ENCODE results near the gene NPY.

NPY gene

GRCh38 chr7:24297362-24297761 lies 13.4 kb downstream of the NPY start:
- H3K4me1 Mint-ChIP-seq, result peaks cover 7% of the 10 kb centered on the region
- peaks cover 15% of the 10 kb centered on the region for H3K27me3 Mint-ChIP-seq
- peaks cover 9% of the 10 kb centered on the region for H3K36me3 Mint-ChIP-seq
- no peak overlapping the region for H3K4me3 Mint-ChIP-seq
- peaks cover 7% of the 10 kb centered on the region for H3K9me3 Mint-ChIP-seq
- H3K27ac Mint-ChIP-seq, result no peak overlapping the region
- no peak for ATAC-seq

GRCh38 chr7:24298696-24299095 lies 14.7 kb downstream of the NPY start:
- peaks cover 15% of the 10 kb centered on the region for H3K27me3 Mint-ChIP-seq
- H3K4me3 Mint-ChIP-seq, result no peak overlapping the region
- no peak overlapping the region for H3K27ac Mint-ChIP-seq
- peaks cover 7% of the 10 kb centered on the region for H3K4me1 Mint-ChIP-seq
- H3K36me3 Mint-ChIP-seq, result peaks cover 9% of the 10 kb centered on the region
- peaks cover 7% of the 10 kb centered on the region for H3K9me3 Mint-ChIP-seq
- no peak for ATAC-seq

- Mint-ChIP-seq H3K4me3 (no peak overlapping the region), H3K9me3 (peaks cover 7% of the 10 kb centered on the region), H3K36me3 (peaks cover 9% of the 10 kb centered on the region), H3K27ac (no peak overlapping the region), H3K27me3 (peaks cover 20% of the 10 kb centered on the region), H3K4me1 (peaks cover 7% of the 10 kb centered on the region)
- ATAC-seq, result no peak
These were observed 15.2 kb downstream of the NPY start for GRCh38 chr7:24299192-24299591.

- no peak overlapping the region for H3K4me3 Mint-ChIP-seq
- H3K4me1 Mint-ChIP-seq, result peaks cover 7% of the 10 kb centered on the region
- peaks cover 36% of the 10 kb centered on the region for H3K27me3 Mint-ChIP-seq
- H3K9me3 Mint-ChIP-seq, result peaks cover 7% of the 10 kb centered on the region
- peaks cover 9% of the 10 kb centered on the region for H3K36me3 Mint-ChIP-seq
- H3K27ac Mint-ChIP-seq, result no peak overlapping the region
- ATAC-seq, result peak; percentile 79
These were observed 17.7 kb downstream of the NPY start for GRCh38 chr7:24301703-24302102.

- Mint-ChIP-seq H3K27ac (no peak overlapping the region), H3K4me1 (peaks cover 7% of the 10 kb centered on the region), H3K9me3 (peaks cover 7% of the 10 kb centered on the region), H3K4me3 (no peak overlapping the region), H3K27me3 (peaks cover 36% of the 10 kb centered on the region), H3K36me3 (peaks cover 9% of the 10 kb centered on the region)
- ATAC-seq, result no peak
These were observed 20.6 kb downstream of the NPY start for GRCh38 chr7:24304494-24305095.

- no peaks in the 10 kb centered on the region for H3K36me3 Mint-ChIP-seq
- no peak overlapping the region for H3K27ac Mint-ChIP-seq
These were observed 23.3 kb downstream of the NPY start for GRCh38 chr7:24307326-24307725.

GRCh38 chr7:24312588-24312987 lies 28.6 kb downstream of the NPY start:
- H3K4me3 Mint-ChIP-seq, result no peak overlapping the region
- H3K27ac Mint-ChIP-seq, result no peak overlapping the region
- no peaks in the 10 kb centered on the region for H3K9me3 Mint-ChIP-seq
- ATAC-seq, result no peak
- H3K36me3 Mint-ChIP-seq, result no peaks in the 10 kb centered on the region
- no peaks in the 10 kb centered on the region for H3K4me1 Mint-ChIP-seq
- H3K27me3 Mint-ChIP-seq, result no peaks in the 10 kb centered on the region

More at GRCh38 chr7:24307326-24307725, 23.3 kb downstream of the NPY start:
- Mint-ChIP-seq H3K27me3 (peaks cover 21% of the 10 kb centered on the region), H3K4me1 (no peaks in the 10 kb centered on the region), H3K4me3 (no peak overlapping the region), H3K9me3 (no peaks in the 10 kb centered on the region)
- ATAC-seq, result no peak

GRCh38 chr7:24313777-24314176 lies 29.8 kb downstream of the NPY start:
- Mint-ChIP-seq H3K4me1 (no peaks in the 10 kb centered on the region), H3K4me3 (no peak overlapping the region), H3K27me3 (no peaks in the 10 kb centered on the region), H3K36me3 (no peaks in the 10 kb centered on the region), H3K27ac (no peak overlapping the region), H3K9me3 (no peaks in the 10 kb centered on the region)
- no peak for ATAC-seq

- H3K4me3 Mint-ChIP-seq, result no peak overlapping the region
- no peaks in the 10 kb centered on the region for H3K9me3 Mint-ChIP-seq
- H3K27ac Mint-ChIP-seq, result no peak overlapping the region
- no peaks in the 10 kb centered on the region for H3K36me3 Mint-ChIP-seq
- no peaks in the 10 kb centered on the region for H3K4me1 Mint-ChIP-seq
- no peak for ATAC-seq
- no peaks in the 10 kb centered on the region for H3K27me3 Mint-ChIP-seq
These were observed 32.4 kb downstream of the NPY start for GRCh38 chr7:24316340-24316739.

- Mint-ChIP-seq H3K4me3 (no peak overlapping the region), H3K36me3 (no peaks in the 10 kb centered on the region), H3K27ac (no peak overlapping the region), H3K4me1 (peaks cover 15% of the 10 kb centered on the region), H3K9me3 (no peaks in the 10 kb centered on the region), H3K27me3 (peaks cover 9% of the 10 kb centered on the region)
- no peak for ATAC-seq
These were observed 34.3 kb downstream of the NPY start for GRCh38 chr7:24318326-24318725.

GRCh38 chr7:24319209-24319608 lies 35.2 kb downstream of the NPY start:
- no peak for ATAC-seq
- peak overlapping the region; percentile 55 for H3K27ac Mint-ChIP-seq
- peaks cover 22% of the 10 kb centered on the region for H3K4me1 Mint-ChIP-seq
- H3K4me3 Mint-ChIP-seq, result no peak overlapping the region
- no peaks in the 10 kb centered on the region for H3K9me3 Mint-ChIP-seq
- H3K36me3 Mint-ChIP-seq, result no peaks in the 10 kb centered on the region
- H3K27me3 Mint-ChIP-seq, result peaks cover 9% of the 10 kb centered on the region

GRCh38 chr7:24323961-24324480 lies 40.0 kb downstream of the NPY start:
- no peak overlapping the region for H3K4me3 Mint-ChIP-seq
- H3K9me3 Mint-ChIP-seq, result no peaks in the 10 kb centered on the region
- peaks cover 9% of the 10 kb centered on the region for H3K27me3 Mint-ChIP-seq
- H3K4me1 Mint-ChIP-seq, result peaks cover 47% of the 10 kb centered on the region
- no peaks in the 10 kb centered on the region for H3K36me3 Mint-ChIP-seq
- no peak for ATAC-seq
- H3K27ac Mint-ChIP-seq, result no peak overlapping the region

GRCh38 chr7:24325708-24326107 lies 41.7 kb downstream of the NPY start:
- Mint-ChIP-seq H3K27ac (peak overlapping the region; percentile 90), H3K9me3 (no peaks in the 10 kb centered on the region), H3K4me3 (peak overlapping the region; percentile 77), H3K36me3 (no peaks in the 10 kb centered on the region), H3K4me1 (peaks cover 47% of the 10 kb centered on the region), H3K27me3 (peaks cover 9% of the 10 kb centered on the region)
- peak; percentile 92 for ATAC-seq

- H3K27me3 Mint-ChIP-seq, result no peaks in the 10 kb centered on the region
- H3K4me3 Mint-ChIP-seq, result no peak overlapping the region
- H3K9me3 Mint-ChIP-seq, result peaks cover 6% of the 10 kb centered on the region
- peaks cover 33% of the 10 kb centered on the region for H3K4me1 Mint-ChIP-seq
- H3K36me3 Mint-ChIP-seq, result peaks cover 8% of the 10 kb centered on the region
- no peak for ATAC-seq
- H3K27ac Mint-ChIP-seq, result peak overlapping the region; percentile 69
These were observed 44.1 kb downstream of the NPY start for GRCh38 chr7:24328050-24328449.

GRCh38 chr7:24328894-24329293 lies 44.9 kb downstream of the NPY start:
- no peak for ATAC-seq
- H3K9me3 Mint-ChIP-seq, result peaks cover 8% of the 10 kb centered on the region
- H3K4me1 Mint-ChIP-seq, result peaks cover 27% of the 10 kb centered on the region
- H3K27me3 Mint-ChIP-seq, result no peaks in the 10 kb centered on the region
- peaks cover 8% of the 10 kb centered on the region for H3K36me3 Mint-ChIP-seq
- H3K4me3 Mint-ChIP-seq, result no peak overlapping the region
- peak overlapping the region; percentile 69 for H3K27ac Mint-ChIP-seq

- Mint-ChIP-seq H3K4me3 (no peak overlapping the region), H3K36me3 (peaks cover 8% of the 10 kb centered on the region), H3K4me1 (no peaks in the 10 kb centered on the region), H3K9me3 (peaks cover 8% of the 10 kb centered on the region), H3K27ac (no peak overlapping the region), H3K27me3 (no peaks in the 10 kb centered on the region)
- ATAC-seq, result no peak
These were observed 50.0 kb downstream of the NPY start for GRCh38 chr7:24334012-24334411.

All from stimulated activated memory B cell treated with anti-CD40 and anti-IgM and Interleukin-4, amounts not matched to agents 10 μg/mL and 1 μg/mL and 100 μg/mL, for 72 hours (primary cell).